Tibial nerve (tissue), 3 donors: ENCODE data around the gene RIT1.

Experiments
- POLR2A ChIP-seq, 2 donors: fragments of 450-650 bp; IDR thresholded peaks; one replicate each; pipeline ENCODE4 v1.6.1; 2017; ENCODE audit warnings: antibody characterized with exemption in 2 of 2, mild to moderate bottlenecking in 2 of 2, moderate library complexity in 2 of 2
- TF ChIP-seq, protein P1 (sequence below), 5 experiments: fragments of 200-600 bp in 3 of 5; fragments of 450-650 bp in 2 of 5; sonication (generic) in 3 of 5; IDR thresholded peaks; one replicate each; pipeline ENCODE4 v1.5.1; 2016 to 2019; ENCODE audit warnings: antibody characterized with exemption in 5 of 5, mild to moderate bottlenecking in 3 of 5, moderate library complexity in 2 of 5

DNA sequence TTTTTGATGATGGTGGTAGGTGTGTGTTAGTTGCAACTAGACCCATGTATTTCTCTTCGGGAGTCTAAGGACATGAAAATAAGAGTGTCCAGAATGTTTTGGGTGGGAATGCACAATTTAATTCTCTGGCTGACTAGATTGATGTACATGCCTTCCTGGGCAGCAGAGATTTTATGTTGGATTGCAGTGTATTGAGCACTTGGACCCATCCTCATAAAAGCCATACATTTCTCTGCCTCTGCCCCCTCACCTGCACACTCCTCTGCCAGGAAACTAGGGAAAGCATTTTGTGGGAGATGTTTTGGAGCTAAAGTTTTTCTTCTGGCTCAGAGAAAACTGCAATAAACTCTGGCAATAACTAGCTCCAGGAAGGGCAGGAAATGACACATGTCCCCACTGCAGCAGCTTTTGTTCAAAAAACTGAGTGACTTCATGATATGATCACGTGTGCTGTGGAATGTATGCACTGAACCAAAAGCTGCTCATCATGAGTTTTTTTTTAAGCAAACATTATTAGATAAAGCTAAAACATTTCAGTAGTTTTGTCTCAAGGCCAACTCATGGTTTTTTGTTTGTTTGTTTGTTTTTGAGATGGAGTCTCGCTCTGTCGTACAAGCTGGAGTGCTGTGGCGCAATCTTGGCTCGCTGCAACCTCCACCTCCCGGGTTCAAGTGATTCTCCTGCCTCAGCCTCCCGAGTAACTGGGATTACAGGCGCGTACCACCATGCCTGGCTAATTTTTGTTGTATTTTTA, 17.6 kb downstream of the RIT1 start:
- TF ChIP-seq, protein P1, sequence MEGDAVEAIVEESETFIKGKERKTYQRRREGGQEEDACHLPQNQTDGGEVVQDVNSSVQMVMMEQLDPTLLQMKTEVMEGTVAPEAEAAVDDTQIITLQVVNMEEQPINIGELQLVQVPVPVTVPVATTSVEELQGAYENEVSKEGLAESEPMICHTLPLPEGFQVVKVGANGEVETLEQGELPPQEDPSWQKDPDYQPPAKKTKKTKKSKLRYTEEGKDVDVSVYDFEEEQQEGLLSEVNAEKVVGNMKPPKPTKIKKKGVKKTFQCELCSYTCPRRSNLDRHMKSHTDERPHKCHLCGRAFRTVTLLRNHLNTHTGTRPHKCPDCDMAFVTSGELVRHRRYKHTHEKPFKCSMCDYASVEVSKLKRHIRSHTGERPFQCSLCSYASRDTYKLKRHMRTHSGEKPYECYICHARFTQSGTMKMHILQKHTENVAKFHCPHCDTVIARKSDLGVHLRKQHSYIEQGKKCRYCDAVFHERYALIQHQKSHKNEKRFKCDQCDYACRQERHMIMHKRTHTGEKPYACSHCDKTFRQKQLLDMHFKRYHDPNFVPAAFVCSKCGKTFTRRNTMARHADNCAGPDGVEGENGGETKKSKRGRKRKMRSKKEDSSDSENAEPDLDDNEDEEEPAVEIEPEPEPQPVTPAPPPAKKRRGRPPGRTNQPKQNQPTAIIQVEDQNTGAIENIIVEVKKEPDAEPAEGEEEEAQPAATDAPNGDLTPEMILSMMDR (IDR thresholded peaks at IDR 0.05), result no peak
- no peak for TF ChIP-seq POLR2A (IDR thresholded peaks at IDR 0.05)
